ENCODE results near the gene ABTB2. TPM values are rescaled to one million over a fixed set of nuclear protein-coding genes. Genes with fewer than 3 reads are reported as not detected.

Gene ABTB2
- polyA plus RNA-seq, 1 of the 3 experiments (the other 2 are of a cell fraction) = 7.8 TPM

GRCh38 chr11:34397120-34397519, 39.3 kb upstream of the ABTB2 start (continued):
- no peak for TF ChIP-seq REST (IDR thresholded peaks at IDR 0.05; ENCODE audit: low read depth, low read length)

GRCh38 chr11:34395916-34396550, 38.2 kb upstream of the ABTB2 start:
- ChIA-PET CTCF (interaction anchor here (0.6 to 0.7 kb wide), 2 partner anchors 34 to 529 kb away, joined by 3 read pairs; no protein-coding TSS in a partner anchor), POLR2A (no interaction called here)
- no peak overlapping the region for H3K9ac ChIP-seq
- H4K20me1 ChIP-seq (ENCODE audit: insufficient read depth) = no peaks in the 10 kb centered on the region
- H3K79me2 ChIP-seq (ENCODE audit: insufficient read depth) = no peaks in the 10 kb centered on the region
- H3K27me3 ChIP-seq (ENCODE audit: insufficient read depth) = no peaks in the 10 kb centered on the region
- no peak overlapping the region for H2AFZ ChIP-seq (ENCODE audit: low read depth)
- DNase-seq = no peak
- no peak overlapping the region for H3K27ac ChIP-seq (ENCODE audit: low read depth in 2 of 2, low read length in 1 of 2)
- H3K4me1 ChIP-seq (ENCODE audit: control insufficient read depth in 1 of 2, insufficient read depth in 2 of 2, low read depth in 1 of 2, low read length in 1 of 2) = peaks cover 0 to 22% of the 10 kb centered on the region in 2 experiments; a peak in 2 of 4 replicates
- H3K9me3 ChIP-seq = no peaks in the 10 kb centered on the region; the same call in 1 of the 2 replicates
- H3K9me2 ChIP-seq = no peaks in the 10 kb centered on the region
- 67% methylated on average over 1 of the region's 1 CpG for WGBS (ENCODE audit: low lambda C conversion rate)
- no peaks in the 10 kb centered on the region for H3F3A ChIP-seq (replicated peaks; ENCODE audit: insufficient read depth)
- no peak overlapping the region for H3K4me2 ChIP-seq
- H3K4me3 ChIP-seq (ENCODE audit: low read depth in 2 of 2, low read length in 1 of 2) = no peak overlapping the region
- no peaks in the 10 kb centered on the region for H3K36me3 ChIP-seq (replicated peaks in 1 of 2; ENCODE audit: control insufficient read depth in 1 of 2, insufficient read depth in 2 of 2, low read length in 1 of 2)
- TF ChIP-seq GABPA (IDR thresholded peaks at IDR 0.05; ENCODE audit: low read depth) (no peak), FOXM1 (IDR thresholded peaks at IDR 0.05; ENCODE audit: low read depth) (no peak), TCF12 (IDR thresholded peaks at IDR 0.05) (no peak), MXI1 (IDR thresholded peaks at IDR 0.05; ENCODE audit: low read depth, low read length) (no peak), IRF3 (IDR thresholded peaks at IDR 0.05; ENCODE audit: low read depth, low read length) (no peak), USF1 (IDR thresholded peaks at IDR 0.05; ENCODE audit: borderline replicate concordance, low read depth) (no peak), MEF2A (IDR thresholded peaks at IDR 0.05; ENCODE audit: borderline replicate concordance, low read depth) (no peak), YY1 (IDR thresholded peaks at IDR 0.05; ENCODE audit: low read depth) (no peak), CHD2 (IDR thresholded peaks at IDR 0.05; ENCODE audit: low read length, partially characterized antibody) (no peak), RAD21 (IDR thresholded peaks at IDR 0.05; ENCODE audit: low read length) (no peak), RXRA (IDR thresholded peaks at IDR 0.05; ENCODE audit: borderline replicate concordance, low read depth) (no peak), RFX5 (IDR thresholded peaks at IDR 0.05; ENCODE audit: low read length) (no peak), EZH2phosphoT487 (IDR thresholded peaks at IDR 0.05; ENCODE audit: borderline replicate concordance, low read depth) (no peak)
- TF ChIP-seq, protein P1, sequence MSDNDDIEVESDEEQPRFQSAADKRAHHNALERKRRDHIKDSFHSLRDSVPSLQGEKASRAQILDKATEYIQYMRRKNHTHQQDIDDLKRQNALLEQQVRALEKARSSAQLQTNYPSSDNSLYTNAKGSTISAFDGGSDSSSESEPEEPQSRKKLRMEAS (IDR thresholded peaks at IDR 0.05; ENCODE audit: low read depth) = no peak
- TF ChIP-seq, protein P2, sequence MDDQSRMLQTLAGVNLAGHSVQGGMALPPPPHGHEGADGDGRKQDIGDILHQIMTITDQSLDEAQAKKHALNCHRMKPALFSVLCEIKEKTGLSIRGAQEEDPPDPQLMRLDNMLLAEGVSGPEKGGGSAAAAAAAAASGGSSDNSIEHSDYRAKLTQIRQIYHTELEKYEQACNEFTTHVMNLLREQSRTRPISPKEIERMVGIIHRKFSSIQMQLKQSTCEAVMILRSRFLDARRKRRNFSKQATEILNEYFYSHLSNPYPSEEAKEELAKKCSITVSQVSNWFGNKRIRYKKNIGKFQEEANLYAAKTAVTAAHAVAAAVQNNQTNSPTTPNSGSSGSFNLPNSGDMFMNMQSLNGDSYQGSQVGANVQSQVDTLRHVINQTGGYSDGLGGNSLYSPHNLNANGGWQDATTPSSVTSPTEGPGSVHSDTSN (IDR thresholded peaks at IDR 0.05) = no peak
- TF ChIP-seq, protein P3, sequence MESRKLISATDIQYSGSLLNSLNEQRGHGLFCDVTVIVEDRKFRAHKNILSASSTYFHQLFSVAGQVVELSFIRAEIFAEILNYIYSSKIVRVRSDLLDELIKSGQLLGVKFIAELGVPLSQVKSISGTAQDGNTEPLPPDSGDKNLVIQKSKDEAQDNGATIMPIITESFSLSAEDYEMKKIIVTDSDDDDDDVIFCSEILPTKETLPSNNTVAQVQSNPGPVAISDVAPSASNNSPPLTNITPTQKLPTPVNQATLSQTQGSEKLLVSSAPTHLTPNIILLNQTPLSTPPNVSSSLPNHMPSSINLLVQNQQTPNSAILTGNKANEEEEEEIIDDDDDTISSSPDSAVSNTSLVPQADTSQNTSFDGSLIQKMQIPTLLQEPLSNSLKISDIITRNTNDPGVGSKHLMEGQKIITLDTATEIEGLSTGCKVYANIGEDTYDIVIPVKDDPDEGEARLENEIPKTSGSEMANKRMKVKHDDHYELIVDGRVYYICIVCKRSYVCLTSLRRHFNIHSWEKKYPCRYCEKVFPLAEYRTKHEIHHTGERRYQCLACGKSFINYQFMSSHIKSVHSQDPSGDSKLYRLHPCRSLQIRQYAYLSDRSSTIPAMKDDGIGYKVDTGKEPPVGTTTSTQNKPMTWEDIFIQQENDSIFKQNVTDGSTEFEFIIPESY (IDR thresholded peaks at IDR 0.05; ENCODE audit: borderline replicate concordance, low read depth) = no peak
- TF ChIP-seq, protein P4, sequence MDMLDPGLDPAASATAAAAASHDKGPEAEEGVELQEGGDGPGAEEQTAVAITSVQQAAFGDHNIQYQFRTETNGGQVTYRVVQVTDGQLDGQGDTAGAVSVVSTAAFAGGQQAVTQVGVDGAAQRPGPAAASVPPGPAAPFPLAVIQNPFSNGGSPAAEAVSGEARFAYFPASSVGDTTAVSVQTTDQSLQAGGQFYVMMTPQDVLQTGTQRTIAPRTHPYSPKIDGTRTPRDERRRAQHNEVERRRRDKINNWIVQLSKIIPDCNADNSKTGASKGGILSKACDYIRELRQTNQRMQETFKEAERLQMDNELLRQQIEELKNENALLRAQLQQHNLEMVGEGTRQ (IDR thresholded peaks at IDR 0.05; ENCODE audit: borderline replicate concordance, low read depth, low read length) = no peak

All from SK-N-SH (cell line).